Neural cell (in vitro differentiated cells): ENCODE data around the gene TBC1D10A. TPM values are rescaled to one million over a fixed set of nuclear protein-coding genes. Genes with fewer than 3 reads are reported as not detected.

Experiments used
- H2AFZ ChIP-seq: fragments of 200-600, 300-800 bp; sonication (generic), shearing (Covaris generic); 2 replicates; pipeline ENCODE4 v1.6.0; 2014; ENCODE audit warnings: low read depth, mild to moderate bottlenecking, antibody characterized with exemption, low read length, moderate library complexity
- H3F3A ChIP-seq: fragments of 200-600 bp; shearing (Covaris generic); 2 replicates; pipeline ENCODE4 v1.6.1; 2016; ENCODE audit warnings: mild to moderate bottlenecking, moderate library complexity, mixed read lengths, antibody characterized with exemption, low read length; ENCODE audit not compliant: insufficient read depth, poor library complexity, severe bottlenecking
- H3K27ac ChIP-seq: fragments of 200-600, 300-800 bp; sonication (generic), shearing (Covaris generic); 2 replicates; pipeline ENCODE4 v1.5.1; 2014; ENCODE audit warnings: mild to moderate bottlenecking, low read length, moderate library complexity
- H3K27me3 ChIP-seq: fragments of 300-800, 200-600 bp; sonication (generic), shearing (Covaris generic); 2 replicates; pipeline ENCODE4 v1.6.0; 2014; ENCODE audit warnings: mild to moderate bottlenecking, low read depth, low read length, moderate library complexity; ENCODE audit not compliant: insufficient read depth
- H3K36me3 ChIP-seq: fragments of 300-800, 200-600 bp; sonication (generic), shearing (Covaris generic); 2 replicates; pipeline ENCODE4 v1.5.1; 2014; ENCODE audit warnings: mild to moderate bottlenecking, antibody characterized with exemption, low read length, moderate library complexity; ENCODE audit not compliant: insufficient read depth
- H3K4me2 ChIP-seq: fragments of 300-800, 200-600 bp; sonication (generic), shearing (Covaris generic); 2 replicates; pipeline ENCODE4 v1.6.0; 2014; ENCODE audit warnings: mild to moderate bottlenecking, low read length
- H3K4me3 ChIP-seq: fragments of 300-800, 200-600 bp; sonication (generic), shearing (Covaris generic); 2 replicates; pipeline ENCODE4 v1.5.1; 2014; ENCODE audit warnings: mild to moderate bottlenecking, low read length, moderate library complexity
- H3K79me2 ChIP-seq: fragments of 200-600 bp; shearing (Covaris generic); replicated peaks from 2 replicates; pipeline ENCODE4 v1.6.0; 2014; ENCODE audit warnings: mild to moderate bottlenecking, low read length, moderate library complexity; ENCODE audit not compliant: insufficient read depth
- H3K9ac ChIP-seq: fragments of 300-800, 200-600 bp; sonication (generic), shearing (Covaris generic); 2 replicates; pipeline ENCODE4 v1.6.1; 2016; ENCODE audit warnings: mild to moderate bottlenecking, low read length, mixed read lengths
- H3K9me2 ChIP-seq: fragments of 200-600 bp; shearing (Covaris generic); 2 replicates; pipeline ENCODE4 v1.6.1; 2016; ENCODE audit warnings: mild to moderate bottlenecking, low read length, mixed read lengths; ENCODE audit not compliant: insufficient read depth
- H3K9me3 ChIP-seq: fragments of 200-600, 300-800 bp; sonication (generic), shearing (Covaris generic); 2 replicates; pipeline ENCODE4 v1.6.1; 2016; ENCODE audit warnings: mild to moderate bottlenecking, mixed run types, low read length, moderate library complexity, mixed read lengths
- H4K20me1 ChIP-seq: fragments of 200-600 bp; shearing (Covaris generic); 2 replicates; pipeline ENCODE4 v1.6.1; 2016; ENCODE audit warnings: mild to moderate bottlenecking, mixed run types; ENCODE audit not compliant: insufficient read depth
- CTCF ChIP-seq: fragments of 450-650 bp; IDR thresholded peaks from 2 replicates; pipeline ENCODE4 v1.5.1; 2014; ENCODE audit warnings: antibody characterized with exemption, mild to moderate bottlenecking, moderate library complexity; ENCODE audit not compliant: poor library complexity, severe bottlenecking
- EP300 ChIP-seq: fragments of 450-650 bp; conservative IDR thresholded peaks from 2 replicates; pipeline ENCODE4 v1.6.1; 2014; ENCODE audit warnings: antibody characterized with exemption, mild to moderate bottlenecking, moderate library complexity; ENCODE audit not compliant: poor library complexity, severe bottlenecking
- EZH2 ChIP-seq: fragments of 200-600, 300-800 bp; shearing (Covaris generic), sonication (generic); IDR thresholded peaks from 2 replicates; pipeline ENCODE4 v1.6.1; 2014; ENCODE audit warnings: antibody characterized with exemption, low read length, borderline replicate concordance, mild to moderate bottlenecking; ENCODE audit not compliant: insufficient read depth, poor library complexity, severe bottlenecking
- MXI1 ChIP-seq: fragments of 450-650 bp; conservative IDR thresholded peaks from 2 replicates; pipeline ENCODE4 v1.6.1; 2014; ENCODE audit warnings: antibody characterized with exemption, mild to moderate bottlenecking; ENCODE audit not compliant: poor library complexity, severe bottlenecking
- POLR2AphosphoS5 ChIP-seq: IDR thresholded peaks from 2 replicates; pipeline ENCODE4 v1.6.1; 2012
- RAD21 ChIP-seq: fragments of 450-650 bp; conservative IDR thresholded peaks from 2 replicates; pipeline ENCODE4 v1.6.1; 2014; ENCODE audit warnings: antibody characterized with exemption, mild to moderate bottlenecking, moderate library complexity
- REST ChIP-seq: IDR thresholded peaks from 2 replicates; pipeline ENCODE4 v1.6.1; 2012; ENCODE audit warnings: borderline replicate concordance
- SMC3 ChIP-seq: fragments of 450-650 bp; conservative IDR thresholded peaks from 2 replicates; pipeline ENCODE4 v1.6.1; 2014; ENCODE audit warnings: antibody characterized with exemption, mild to moderate bottlenecking, moderate library complexity; ENCODE audit not compliant: poor library complexity
- TAF1 ChIP-seq: IDR thresholded peaks from 2 replicates; pipeline ENCODE4 v1.6.1; 2012; ENCODE audit warnings: low read depth
- polyA plus RNA-seq: library from polyadenylated mRNA; depleted of rRNA; stranded (reverse); fragments of >200 nt; gene quantifications from 2 replicates; pipeline ENCODE4 v1.2.3, GENCODE V29; 2014

Gene TBC1D10A
- polyA plus RNA-seq, 1 donor from 2014 or later: 11.9 TPM

- Histone ChIP-seq H3K9me2 (no peaks in the 10 kb centered on the region), H3K9me3 (no peaks in the 10 kb centered on the region), H3K79me2 (no peaks in the 10 kb centered on the region), H3K27ac (no peak overlapping the region), H3F3A (no peaks in the 10 kb centered on the region), H3K4me3 (no peak overlapping the region), H3K4me2 (no peak overlapping the region), H4K20me1 (no peaks in the 10 kb centered on the region), H2AFZ (no peak overlapping the region), H3K27me3 (no peaks in the 10 kb centered on the region), H3K9ac (no peak overlapping the region), H3K36me3 (no peaks in the 10 kb centered on the region)
- TF ChIP-seq REST: no peak
- TF ChIP-seq TAF1: no peak
- no peak for TF ChIP-seq SMC3
- no peak for TF ChIP-seq EZH2
- no peak for TF ChIP-seq POLR2AphosphoS5
- no peak for TF ChIP-seq MXI1
- no peak for TF ChIP-seq RAD21
- no peak for TF ChIP-seq EP300
- TF ChIP-seq CTCF: no peak
Measured at GRCh38 chr22:30362651-30363281, 36.0 kb upstream of the TBC1D10A start.

DNA sequence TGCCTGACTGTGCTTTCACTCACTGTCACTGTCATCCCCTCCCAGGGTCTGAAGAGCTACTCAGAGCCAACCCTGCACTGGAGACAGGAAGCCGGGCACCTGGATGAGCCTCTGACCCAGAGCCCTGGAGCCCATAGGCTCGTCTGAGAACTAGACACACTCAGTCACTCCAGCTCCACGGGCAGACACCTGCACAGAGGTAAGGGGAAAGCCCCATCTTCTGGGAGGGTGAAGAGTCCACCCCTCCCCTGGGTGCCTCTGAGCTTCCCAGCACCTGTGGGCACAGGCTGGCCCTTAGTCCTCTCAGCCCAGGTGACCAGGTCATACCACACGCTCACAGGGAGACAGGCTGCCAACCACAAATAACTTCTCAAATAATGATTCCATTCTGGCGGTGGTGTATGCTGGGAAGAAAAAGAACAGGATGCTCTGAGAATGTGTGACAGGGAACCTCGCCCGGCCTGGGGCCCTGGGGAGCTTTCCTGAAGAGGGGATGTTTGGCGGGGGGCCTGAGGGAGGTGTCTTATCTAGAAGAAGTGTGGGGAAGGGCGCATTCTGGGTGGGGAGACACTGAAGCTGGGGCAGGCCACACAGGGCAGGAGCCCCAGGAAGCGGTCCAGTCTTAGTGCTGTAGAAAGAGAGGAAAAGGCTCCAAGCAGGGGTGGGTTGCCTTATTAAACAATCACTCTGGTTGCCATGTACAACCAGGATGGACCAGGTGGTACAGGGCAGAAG is 35.3 kb upstream of the TBC1D10A start:
- Histone ChIP-seq H3K27ac (no peak overlapping the region), H3K27me3 (no peaks in the 10 kb centered on the region), H3K79me2 (no peaks in the 10 kb centered on the region), H4K20me1 (no peaks in the 10 kb centered on the region), H3K9me3 (no peaks in the 10 kb centered on the region), H2AFZ (no peak overlapping the region), H3F3A (no peaks in the 10 kb centered on the region), H3K4me2 (no peak overlapping the region), H3K4me3 (no peak overlapping the region), H3K9me2 (no peaks in the 10 kb centered on the region), H3K9ac (no peak overlapping the region), H3K36me3 (no peaks in the 10 kb centered on the region)
- TF ChIP-seq CTCF (no peak), REST (no peak), POLR2AphosphoS5 (no peak), RAD21 (no peak), MXI1 (no peak), SMC3 (no peak), EZH2 (no peak), EP300 (no peak), TAF1 (no peak)
